Measurements from ENCODE around the gene NFIC. TPM values are rescaled to one million over a fixed set of nuclear protein-coding genes. Genes with fewer than 3 reads are reported as not detected.

NFIC gene
- total and polyA plus RNA-seq, 2 of the 4 experiments (the other 2 are of a cell fraction): 21.9 to 32.1 TPM

GRCh38 chr19:3441089-3441985 is 75.0 kb downstream of the NFIC start:
- Histone ChIP-seq H3K14ac (replicated peaks; ENCODE audit: low read depth, low read length) (no peak overlapping the region), H3K23ac (ENCODE audit: low read depth, low read length) (no peak overlapping the region; the same call in 1 of the 2 replicates), H4K8ac (ENCODE audit: low read depth in 2 of 2, low read length in 2 of 2) (no peak overlapping the region), H3K79me1 (ENCODE audit: low read depth in 1 of 2, low read length in 2 of 2) (peaks cover 30 to 72% of the 10 kb centered on the region in 2 experiments), H4K20me1 (ENCODE audit: insufficient read depth, low read length) (peaks cover 45% of the 10 kb centered on the region), H2BK120ac (ENCODE audit: low read depth, low read length) (no peak overlapping the region), H3K4me2 (ENCODE audit: low read depth, low read length) (no peak overlapping the region), H3K27me3 (ENCODE audit: control insufficient read depth, insufficient read depth, low read length) (no peaks in the 10 kb centered on the region), H3K56ac (ENCODE audit: extremely low read depth, insufficient read depth, low read length) (no peak overlapping the region), H4K5ac (ENCODE audit: low read depth, low read length) (no peak overlapping the region), H3K9me1 (ENCODE audit: insufficient read depth, low read length) (peaks cover 5% of the 10 kb centered on the region), H2BK20ac (ENCODE audit: low read depth, low read length) (no peak overlapping the region), H3K18ac (ENCODE audit: low read depth, low read length) (no peak overlapping the region), H4K91ac (ENCODE audit: insufficient read depth, low read depth, low read length) (no peak overlapping the region), H2AK5ac (ENCODE audit: low read depth, low read length) (no peak overlapping the region), H3K36me3 (ENCODE audit: control insufficient read depth, insufficient read depth, low read length) (peaks cover 57% of the 10 kb centered on the region), H3K4me1 (ENCODE audit: control insufficient read depth, insufficient read depth, low read length) (no peaks in the 10 kb centered on the region; the same call in 1 of the 2 replicates), H2AFZ (replicated peaks; ENCODE audit: low read length, poor library complexity) (no peak overlapping the region), H3K27ac (ENCODE audit: insufficient read depth, low read length) (no peak overlapping the region), H2BK5ac (ENCODE audit: low read depth, low read length, poor library complexity, severe bottlenecking) (no peak overlapping the region), H2BK15ac (ENCODE audit: low read depth, low read length) (no peak overlapping the region), H3K9me3 (ENCODE audit: control insufficient read depth, insufficient read depth, low read length) (no peaks in the 10 kb centered on the region), H3K4me3 (ENCODE audit: insufficient read depth, low read depth, low read length) (no peak overlapping the region), H3K4ac (ENCODE audit: low read depth, low read length) (no peak overlapping the region), H3K9ac (ENCODE audit: low read depth, low read length) (no peak overlapping the region), H2AK9ac (replicated peaks; ENCODE audit: low read depth, low read length, poor library complexity) (no peak overlapping the region)
- DNase-seq (no peak), ATAC-seq (ENCODE audit: low read depth) (no peak)
- 83% methylated on average over 16 of the region's 25 CpGs; no CpG with 5 or more reads in 1 of the 2 experiments for WGBS, 2 experiments (ENCODE audit: extremely low coverage in 2 of 2, insufficient read length in 1 of 2)
- in situ Hi-C loops (cut with MboI; ENCODE audit: low sequenced_read_pairs): no loop called here
- intact Hi-C loops (cut with micrococcal nuclease): no loop called here
- ChIA-PET POLR2A (ENCODE audit: unreplicated experiment) (no interaction called here), CTCF (interaction anchor here (0.7 kb wide), 1 partner anchor 94 kb away, joined by 3 read pairs; no protein-coding TSS in a partner anchor)
- TF ChIP-seq MXI1 (IDR thresholded peaks at IDR 0.05; ENCODE audit: borderline replicate concordance, low read depth, low read length) (no peak), CEBPB (IDR thresholded peaks at IDR 0.05; ENCODE audit: low read depth, low read length) (no peak), MAFK (IDR thresholded peaks at IDR 0.05; ENCODE audit: low read depth, low read length) (no peak), RAD21 (IDR thresholded peaks at IDR 0.05; ENCODE audit: low read length) (no peak), FOS (IDR thresholded peaks at IDR 0.05; ENCODE audit: low read depth, low read length) (no peak), SMC3 (IDR thresholded peaks at IDR 0.05; ENCODE audit: low read depth, low read length) (no peak), USF2 (IDR thresholded peaks at IDR 0.05; ENCODE audit: low read depth, low read length) (no peak), NFE2L2 (IDR thresholded peaks at IDR 0.05; ENCODE audit: low read depth, low read length) (no peak), MAZ (IDR thresholded peaks at IDR 0.05; ENCODE audit: borderline replicate concordance, low read depth, low read length) (no peak), ELK1 (IDR thresholded peaks at IDR 0.05; ENCODE audit: borderline replicate concordance, low read depth, low read length) (no peak)
- BruUV-seq (replicated peaks): no TSS peak
- dilution Hi-C loops (cut with HindIII; ENCODE audit: low sequenced_read_pairs, unreplicated experiment): no loop called here
